ENCODE measurements around the gene IL17RB.

DNA sequence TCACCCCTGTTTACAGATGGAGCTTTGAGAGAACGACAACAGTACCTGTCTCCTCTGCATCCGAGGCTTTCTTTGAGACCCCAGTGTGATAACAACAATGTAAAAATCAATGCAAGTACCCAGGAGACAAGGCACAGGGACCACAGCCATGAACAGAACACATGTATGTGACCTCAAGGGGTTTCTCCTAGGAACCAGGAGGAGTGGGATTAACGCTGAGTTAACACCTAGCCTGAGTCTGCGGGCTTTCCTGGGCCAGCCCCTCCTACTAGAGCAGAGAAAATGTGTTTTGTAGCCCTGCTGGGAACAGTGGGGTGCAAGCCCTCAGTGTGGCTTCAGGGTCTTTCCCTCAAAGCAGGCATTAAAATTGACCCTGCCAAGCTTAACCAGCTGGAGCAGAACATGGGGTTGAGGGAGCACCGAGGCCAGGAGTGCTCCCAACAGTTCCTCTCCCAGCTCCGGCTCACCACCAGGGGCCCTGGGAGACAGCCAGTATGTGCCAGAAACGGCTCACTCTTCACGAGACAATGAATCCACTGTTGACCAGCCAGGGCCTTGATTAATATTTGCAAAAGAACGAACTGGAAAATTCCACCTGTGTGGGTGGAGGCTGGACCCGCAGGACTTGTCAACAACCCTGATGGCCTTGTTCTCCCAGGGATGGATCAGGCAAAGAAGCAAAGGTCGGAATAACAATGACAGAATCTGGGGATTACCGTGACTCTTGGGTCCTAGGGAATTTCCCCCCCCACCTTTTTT is 3.8 kb upstream of the IL17RB start:
- TF ChIP-seq HDAC2 (IDR thresholded peaks at IDR 0.05) (no peak), CEBPB (IDR thresholded peaks at IDR 0.05) (no peak)
- TF ChIP-seq, protein P1, sequence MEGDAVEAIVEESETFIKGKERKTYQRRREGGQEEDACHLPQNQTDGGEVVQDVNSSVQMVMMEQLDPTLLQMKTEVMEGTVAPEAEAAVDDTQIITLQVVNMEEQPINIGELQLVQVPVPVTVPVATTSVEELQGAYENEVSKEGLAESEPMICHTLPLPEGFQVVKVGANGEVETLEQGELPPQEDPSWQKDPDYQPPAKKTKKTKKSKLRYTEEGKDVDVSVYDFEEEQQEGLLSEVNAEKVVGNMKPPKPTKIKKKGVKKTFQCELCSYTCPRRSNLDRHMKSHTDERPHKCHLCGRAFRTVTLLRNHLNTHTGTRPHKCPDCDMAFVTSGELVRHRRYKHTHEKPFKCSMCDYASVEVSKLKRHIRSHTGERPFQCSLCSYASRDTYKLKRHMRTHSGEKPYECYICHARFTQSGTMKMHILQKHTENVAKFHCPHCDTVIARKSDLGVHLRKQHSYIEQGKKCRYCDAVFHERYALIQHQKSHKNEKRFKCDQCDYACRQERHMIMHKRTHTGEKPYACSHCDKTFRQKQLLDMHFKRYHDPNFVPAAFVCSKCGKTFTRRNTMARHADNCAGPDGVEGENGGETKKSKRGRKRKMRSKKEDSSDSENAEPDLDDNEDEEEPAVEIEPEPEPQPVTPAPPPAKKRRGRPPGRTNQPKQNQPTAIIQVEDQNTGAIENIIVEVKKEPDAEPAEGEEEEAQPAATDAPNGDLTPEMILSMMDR (IDR thresholded peaks at IDR 0.05), result no peak
- TF ChIP-seq, protein P2, sequence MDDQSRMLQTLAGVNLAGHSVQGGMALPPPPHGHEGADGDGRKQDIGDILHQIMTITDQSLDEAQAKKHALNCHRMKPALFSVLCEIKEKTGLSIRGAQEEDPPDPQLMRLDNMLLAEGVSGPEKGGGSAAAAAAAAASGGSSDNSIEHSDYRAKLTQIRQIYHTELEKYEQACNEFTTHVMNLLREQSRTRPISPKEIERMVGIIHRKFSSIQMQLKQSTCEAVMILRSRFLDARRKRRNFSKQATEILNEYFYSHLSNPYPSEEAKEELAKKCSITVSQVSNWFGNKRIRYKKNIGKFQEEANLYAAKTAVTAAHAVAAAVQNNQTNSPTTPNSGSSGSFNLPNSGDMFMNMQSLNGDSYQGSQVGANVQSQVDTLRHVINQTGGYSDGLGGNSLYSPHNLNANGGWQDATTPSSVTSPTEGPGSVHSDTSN (IDR thresholded peaks at IDR 0.05), result no peak
- TF ChIP-seq, protein P3, sequence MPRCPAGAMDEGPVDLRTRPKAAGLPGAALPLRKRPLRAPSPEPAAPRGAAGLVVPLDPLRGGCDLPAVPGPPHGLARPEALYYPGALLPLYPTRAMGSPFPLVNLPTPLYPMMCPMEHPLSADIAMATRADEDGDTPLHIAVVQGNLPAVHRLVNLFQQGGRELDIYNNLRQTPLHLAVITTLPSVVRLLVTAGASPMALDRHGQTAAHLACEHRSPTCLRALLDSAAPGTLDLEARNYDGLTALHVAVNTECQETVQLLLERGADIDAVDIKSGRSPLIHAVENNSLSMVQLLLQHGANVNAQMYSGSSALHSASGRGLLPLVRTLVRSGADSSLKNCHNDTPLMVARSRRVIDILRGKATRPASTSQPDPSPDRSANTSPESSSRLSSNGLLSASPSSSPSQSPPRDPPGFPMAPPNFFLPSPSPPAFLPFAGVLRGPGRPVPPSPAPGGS (IDR thresholded peaks at IDR 0.05), result no peak
